GM19193 (cell line): Measurements from ENCODE around the gene CLSTN1.

Experiments used
- POLR2A ChIP-seq: IDR thresholded peaks from 4 replicates; pipeline ENCODE4 v1.6.1; 2011; ENCODE audit not compliant: insufficient read depth, insufficient read length; ENCODE audit errors: extremely low read depth

Gene CLSTN1

GRCh38 chr1:9774712-9775679, 48.8 kb downstream of the CLSTN1 start:
- TF ChIP-seq POLR2A: no peak

DNA sequence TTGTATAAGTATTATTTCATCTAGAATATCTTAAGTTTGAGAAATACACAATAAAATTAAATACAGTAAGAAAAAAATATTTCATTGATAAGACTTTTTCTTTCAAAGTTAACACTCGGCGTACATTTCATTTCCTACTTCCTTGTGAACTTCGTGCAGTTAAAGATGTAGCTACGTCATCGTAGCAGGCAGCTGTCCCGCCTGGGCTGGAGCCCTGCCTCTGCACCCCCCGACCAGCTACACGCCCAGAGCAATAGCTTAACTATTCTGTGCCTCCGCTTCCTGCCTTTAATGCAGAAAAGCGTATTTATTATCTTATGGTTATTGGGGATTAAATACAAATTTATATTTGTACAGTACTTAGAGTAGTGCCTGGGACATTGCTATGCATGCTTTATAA, 53.5 kb downstream of the CLSTN1 start:
- no peak for TF ChIP-seq POLR2A

DNA sequence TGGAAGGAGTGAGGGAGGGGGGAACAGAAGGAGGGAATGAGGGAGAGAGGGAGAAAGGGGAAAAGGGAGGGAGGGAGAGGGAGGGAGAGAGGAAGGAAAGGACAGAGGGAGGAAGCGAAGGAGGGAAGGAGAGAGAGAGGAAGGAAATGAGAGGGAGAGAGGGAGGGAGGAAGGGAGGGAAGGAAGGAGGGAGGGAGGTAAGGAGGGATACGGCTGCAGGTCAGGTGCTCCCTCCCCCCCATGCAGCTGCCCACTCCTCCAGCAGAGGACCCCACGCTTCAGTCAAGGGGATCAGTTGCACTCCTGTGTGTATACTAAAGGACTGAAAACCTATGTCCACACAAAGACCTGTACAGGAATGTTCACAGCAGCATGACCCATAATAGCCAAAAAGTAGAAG, 54.8 kb downstream of the CLSTN1 start:
- no peak for TF ChIP-seq POLR2A

DNA sequence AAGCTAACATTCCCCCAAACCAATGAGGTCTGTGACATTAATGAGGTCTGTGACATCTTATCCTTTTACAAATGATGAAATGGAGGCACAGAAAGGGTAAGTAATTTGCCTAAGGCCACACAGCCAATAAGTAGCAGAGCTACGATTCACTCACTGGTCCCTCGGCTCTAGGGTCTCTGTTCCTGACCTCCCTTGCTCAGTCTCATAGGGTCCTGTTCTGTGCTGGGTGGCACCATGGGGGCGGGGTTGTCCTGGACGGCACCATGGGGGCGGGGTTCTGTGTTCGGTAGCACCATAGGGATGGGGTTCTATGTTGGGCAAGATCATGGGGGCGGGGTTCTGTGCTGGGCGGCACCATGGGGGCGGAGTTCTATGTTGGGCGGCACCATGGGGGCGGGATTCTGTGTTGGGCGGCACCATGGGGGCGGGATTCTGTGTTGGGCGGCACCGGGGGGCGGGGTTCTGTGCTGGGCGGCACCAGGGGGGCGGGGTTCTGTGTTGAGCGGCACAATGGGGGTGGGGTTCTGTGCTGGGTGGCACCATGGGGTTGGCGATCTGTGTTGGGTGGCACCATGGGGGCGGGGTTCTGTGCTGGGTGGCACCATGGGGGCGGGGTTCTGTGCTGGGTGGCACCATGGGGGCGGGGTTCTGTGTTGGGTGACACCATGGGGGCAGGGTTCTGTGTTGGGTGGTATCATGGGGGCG, 55.6 kb downstream of the CLSTN1 start:
- no peak for TF ChIP-seq POLR2A

- TF ChIP-seq POLR2A: no peak
Observed at GRCh38 chr1:9766759-9767442, 56.9 kb downstream of the CLSTN1 start.

DNA sequence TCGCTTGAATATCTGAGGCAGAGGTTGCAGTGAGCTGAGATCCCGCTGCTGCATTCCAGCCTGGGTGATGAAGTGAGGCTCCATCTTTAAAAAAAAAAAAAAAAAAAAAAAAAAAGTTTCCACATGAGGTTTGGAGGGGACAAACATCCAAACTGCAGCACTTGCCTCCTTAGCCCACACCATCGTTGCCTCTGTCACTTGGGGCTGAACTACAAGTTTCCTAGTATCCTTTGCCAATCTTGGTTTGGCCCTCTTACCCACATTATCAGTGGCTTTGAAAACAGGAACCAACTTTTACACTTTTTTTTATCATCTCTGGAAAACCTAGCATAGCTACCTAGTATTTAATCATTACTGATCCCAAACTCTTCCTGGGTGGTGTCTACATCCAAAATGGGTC, 59.2 kb downstream of the CLSTN1 start:
- TF ChIP-seq POLR2A: no peak

DNA sequence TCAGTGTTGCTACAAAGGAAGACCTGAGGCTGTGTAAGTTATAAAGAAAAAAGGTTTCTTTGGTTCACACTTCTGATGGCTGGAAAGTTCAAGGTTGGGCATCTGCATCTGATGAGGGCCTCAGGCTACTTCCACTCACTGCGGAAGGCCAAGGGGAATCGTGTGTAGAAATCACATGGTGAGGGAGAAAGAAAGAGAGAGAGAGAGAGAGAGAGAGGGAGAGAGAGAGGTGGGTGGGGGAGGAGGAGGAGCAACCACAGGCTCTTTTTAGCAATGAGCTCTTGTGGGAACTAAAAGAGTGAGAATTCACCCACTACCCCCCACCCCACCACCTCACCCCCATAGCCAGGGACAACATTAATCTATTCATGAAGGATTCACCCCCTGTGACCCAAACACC, 59.9 kb downstream of the CLSTN1 start:
- TF ChIP-seq POLR2A: no peak

DNA sequence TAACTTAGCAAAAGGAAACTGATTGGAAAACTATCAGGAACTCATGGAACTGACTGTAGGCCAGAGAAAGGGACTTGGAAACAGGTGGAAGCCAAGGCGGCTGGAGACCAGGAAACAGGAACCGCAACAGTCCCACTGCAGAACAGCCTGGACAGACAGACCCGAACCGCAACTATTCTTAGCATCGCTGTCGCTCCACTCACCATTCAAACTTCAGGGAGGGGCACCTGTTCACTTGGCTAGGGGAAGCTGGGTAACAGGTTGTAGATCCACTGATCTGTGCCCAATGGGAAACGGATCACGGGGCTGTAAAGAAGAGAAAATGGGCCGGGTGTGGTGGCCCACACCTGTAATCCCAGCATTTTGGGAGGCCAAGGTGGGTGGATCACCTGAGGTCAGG, 61.9 kb downstream of the CLSTN1 start:
- no peak for TF ChIP-seq POLR2A

DNA sequence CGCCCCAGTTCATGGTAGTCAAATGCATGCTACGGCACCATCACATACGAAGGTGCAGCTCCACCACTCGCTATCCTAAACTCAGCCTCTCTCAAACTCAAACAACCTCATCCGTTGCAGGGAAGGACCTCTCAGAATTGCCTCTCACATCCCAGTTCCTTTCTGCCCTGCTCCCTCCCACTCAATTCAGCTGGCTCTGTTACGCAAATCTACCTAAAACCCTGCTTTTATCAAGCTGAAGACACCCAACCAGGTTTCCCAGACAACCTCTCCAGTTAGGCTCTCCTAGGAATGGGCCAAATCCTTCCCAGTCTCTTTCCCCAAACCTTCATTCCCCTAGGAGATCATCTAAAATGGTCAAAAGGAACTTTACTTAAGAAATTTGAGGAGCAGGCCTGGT, 62.9 kb downstream of the CLSTN1 start:
- no peak for TF ChIP-seq POLR2A

DNA sequence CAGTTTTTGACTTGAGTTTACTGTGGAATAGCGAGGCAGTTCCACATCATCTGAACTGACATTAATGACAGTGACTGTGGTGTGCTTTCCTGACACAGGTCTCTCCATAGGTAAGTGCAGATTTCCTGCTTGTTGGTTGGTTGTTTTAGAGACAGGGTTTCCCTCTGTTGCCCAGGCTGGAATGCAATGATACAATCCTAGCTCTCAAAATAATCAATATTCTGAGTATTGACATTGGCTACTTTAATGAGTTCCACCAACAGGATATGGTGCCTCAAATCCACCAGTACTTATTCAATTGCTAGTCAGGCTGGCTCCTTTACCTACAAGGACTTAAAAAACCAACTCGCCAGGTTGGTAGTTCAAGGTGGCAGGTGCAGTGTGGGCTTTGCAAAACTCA, 63.8 kb downstream of the CLSTN1 start:
- TF ChIP-seq POLR2A: no peak

- TF ChIP-seq POLR2A: no peak
Observed at GRCh38 chr1:9758559-9759121, 65.1 kb downstream of the CLSTN1 start.

GRCh38 chr1:9755441-9755995, 68.2 kb downstream of the CLSTN1 start:
- TF ChIP-seq POLR2A: no peak

GRCh38 chr1:9753121-9753531, 70.6 kb downstream of the CLSTN1 start:
- no peak for TF ChIP-seq POLR2A

DNA sequence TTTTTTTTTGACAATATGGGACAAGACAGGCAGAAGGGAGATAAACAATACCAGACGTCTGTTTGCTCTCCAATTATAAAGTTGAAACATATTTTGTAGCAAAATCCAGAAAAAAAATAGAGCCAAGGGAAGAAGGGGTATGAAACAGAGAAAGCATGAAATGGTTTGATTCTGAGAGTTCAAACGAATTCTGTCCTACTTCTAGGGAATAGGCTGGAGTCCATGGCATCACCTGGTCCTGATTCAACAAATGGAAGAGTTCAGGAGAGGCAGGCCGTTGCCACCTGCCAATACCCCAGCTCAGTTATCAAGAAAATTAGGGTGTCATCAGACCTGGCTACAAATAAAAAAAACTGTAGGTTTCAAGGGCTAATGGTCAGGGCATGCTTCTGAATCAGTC, 71.8 kb downstream of the CLSTN1 start:
- TF ChIP-seq POLR2A: no peak

DNA sequence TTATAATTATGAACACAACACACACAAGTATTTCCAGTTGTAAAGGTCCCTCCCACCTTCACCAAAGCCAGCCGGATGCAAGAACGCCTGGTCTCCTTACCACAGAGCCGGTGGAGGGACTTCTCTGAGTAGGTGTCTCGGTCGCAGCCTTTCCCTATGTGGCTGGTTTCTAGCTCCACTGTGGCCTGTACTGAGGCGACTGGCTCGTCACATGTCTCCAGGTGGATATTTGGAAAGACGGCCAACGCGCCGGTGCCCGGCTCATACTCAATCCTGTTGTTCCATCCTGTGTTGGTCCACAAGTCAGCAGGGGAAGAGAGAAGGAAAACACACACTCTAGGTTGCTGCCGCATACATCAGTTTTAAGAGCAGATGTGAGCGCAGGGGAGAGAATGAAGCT, 74.4 kb downstream of the CLSTN1 start:
- no peak for TF ChIP-seq POLR2A
